SK-N-SH treated with all-trans-retinoic acid at 6 μM for 48 hours (cell line): ENCODE data around the gene MMP1.

Experiments
- ATAC-seq: fragments of 200-7000 bp; cut with Tn5 transposase; 3 replicates; pipeline ENCODE4 v1.9.1; 2020; ENCODE audit warnings: mild to moderate bottlenecking, moderate library complexity
- ARNTL ChIP-seq: fragments of 450-650 bp; formaldehyde crosslinking; IDR thresholded peaks from 2 replicates; pipeline ENCODE4 v1.5.0; 2020; ENCODE audit warnings: low read depth, mild to moderate bottlenecking, moderate library complexity, borderline replicate concordance
- BACH2 ChIP-seq: fragments of 250-450 bp; sonication (Bioruptor Pico); IDR thresholded peaks from 2 replicates; pipeline ENCODE4 v1.9.0; 2021; ENCODE audit warnings: mild to moderate bottlenecking, borderline replicate concordance
- CSDC2 ChIP-seq: fragments of 250-450 bp; sonication (Bioruptor Pico); IDR thresholded peaks from 2 replicates; pipeline ENCODE4 v1.5.0; 2020; ENCODE audit warnings: mild to moderate bottlenecking, moderate library complexity
- GLIS3 ChIP-seq: fragments of 250-450 bp; sonication (Bioruptor Pico); IDR thresholded peaks from 2 replicates; pipeline ENCODE4 v1.5.0; 2020; ENCODE audit warnings: mild to moderate bottlenecking, moderate library complexity
- ISL1 ChIP-seq: fragments of 250-450 bp; sonication (Bioruptor Pico); IDR thresholded peaks from 2 replicates; pipeline ENCODE4 v2.1.2; 2022; ENCODE audit warnings: mild to moderate bottlenecking, moderate library complexity
- OSR1 ChIP-seq: fragments of 250-450 bp; sonication (Bioruptor Pico); IDR thresholded peaks from 2 replicates; pipeline ENCODE4 v1.8.0; 2022; ENCODE audit warnings: moderate library complexity, mild to moderate bottlenecking, inconsistent platforms
- PPARA ChIP-seq: fragments of 250-450 bp; sonication (Bioruptor Pico); IDR thresholded peaks from 2 replicates; pipeline ENCODE4 v1.5.0; 2020; ENCODE audit warnings: mild to moderate bottlenecking, borderline replicate concordance
- RARB ChIP-seq: fragments of 250-450 bp; sonication (Bioruptor Pico); IDR thresholded peaks from 2 replicates; pipeline ENCODE4 v1.8.0; 2021; ENCODE audit warnings: mild to moderate bottlenecking, moderate library complexity
- SNAI2 ChIP-seq: fragments of 250-450 bp; sonication (Bioruptor Pico); IDR thresholded peaks from 2 replicates; pipeline ENCODE4 v1.5.0; 2020; ENCODE audit warnings: mild to moderate bottlenecking, moderate library complexity
- TCF4 ChIP-seq: fragments of 250-450 bp; sonication (Bioruptor Pico); IDR thresholded peaks from 2 replicates; pipeline ENCODE4 v1.8.0; 2021; ENCODE audit warnings: mild to moderate bottlenecking, moderate library complexity, borderline replicate concordance
- ZC3H10 ChIP-seq: fragments of 250-450 bp; sonication (Bioruptor Pico); IDR thresholded peaks from 2 replicates; pipeline ENCODE4 v1.5.1; 2021; ENCODE audit warnings: mild to moderate bottlenecking, moderate library complexity
- ZFP3 ChIP-seq: fragments of 250-450 bp; sonication (Bioruptor Pico); IDR thresholded peaks from 2 replicates; pipeline ENCODE4 v1.5.0; 2020; ENCODE audit warnings: mild to moderate bottlenecking, moderate library complexity
- ZFP30 ChIP-seq: fragments of 450-650 bp; formaldehyde crosslinking; IDR thresholded peaks from 2 replicates; pipeline ENCODE4 v1.5.0; 2022; ENCODE audit warnings: mild to moderate bottlenecking, moderate library complexity
- ZNF565 ChIP-seq: fragments of 450-650 bp; formaldehyde crosslinking; conservative IDR thresholded peaks from 2 replicates; pipeline ENCODE4 v1.5.0; 2020; ENCODE audit warnings: low read depth, mild to moderate bottlenecking, moderate library complexity
- ZNF70 ChIP-seq: fragments of 450-650 bp; formaldehyde crosslinking; IDR thresholded peaks from 2 replicates; pipeline ENCODE4 v1.5.0; 2020; ENCODE audit warnings: mild to moderate bottlenecking, moderate library complexity
- ZNF8 ChIP-seq: fragments of 450-650 bp; formaldehyde crosslinking; IDR thresholded peaks from 2 replicates; pipeline ENCODE4 v1.5.0; 2020; ENCODE audit warnings: mild to moderate bottlenecking, moderate library complexity
- TF ChIP-seq, protein P1 (sequence below): fragments of 250-450 bp; sonication (Bioruptor Pico); IDR thresholded peaks from 2 replicates; pipeline ENCODE4 v1.5.1; 2020; ENCODE audit warnings: low read depth, mild to moderate bottlenecking, moderate library complexity
- TF ChIP-seq, protein P2 (sequence below): fragments of 250-450 bp; sonication (Bioruptor Pico); IDR thresholded peaks from 2 replicates; pipeline ENCODE4 v1.5.0; 2020; ENCODE audit warnings: mild to moderate bottlenecking, moderate library complexity
- TF ChIP-seq, protein P3 (sequence below): fragments of 250-450 bp; sonication (Bioruptor Pico); IDR thresholded peaks from 2 replicates; pipeline ENCODE4 v1.8.0; 2020; ENCODE audit warnings: mild to moderate bottlenecking, moderate library complexity, borderline replicate concordance
- TF ChIP-seq, protein P4 (sequence below): fragments of 250-450 bp; sonication (Bioruptor Pico); IDR thresholded peaks from 2 replicates; pipeline ENCODE4 v1.8.0; 2021; ENCODE audit warnings: low read depth, mild to moderate bottlenecking, moderate library complexity, borderline replicate concordance
- TF ChIP-seq, protein P5 (sequence below): fragments of 250-450 bp; sonication (Bioruptor Pico); IDR thresholded peaks from 2 replicates; pipeline ENCODE4 v1.5.1; 2021; ENCODE audit warnings: mild to moderate bottlenecking, moderate library complexity

The MMP1 gene

DNA sequence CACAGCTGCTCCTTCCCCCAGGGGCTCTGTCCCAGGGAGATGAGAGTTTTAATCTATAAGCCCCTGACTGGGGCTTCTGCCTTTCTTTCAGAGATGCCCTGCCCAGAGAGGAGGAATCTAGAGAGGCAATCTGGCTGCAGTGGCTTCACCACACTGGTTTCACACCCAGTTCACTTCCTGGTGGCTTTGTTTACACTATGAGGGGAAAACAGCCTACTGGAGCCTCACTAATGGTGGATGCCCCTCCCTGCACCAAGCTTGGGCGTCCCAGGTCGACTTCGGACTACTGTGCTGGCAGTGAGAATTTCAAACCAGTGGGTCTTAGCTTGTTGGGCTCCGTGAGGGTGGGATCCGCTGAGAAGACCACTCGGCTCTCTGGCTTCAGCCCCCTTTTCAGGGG lies 21.5 kb upstream of the MMP1 start:
- TF ChIP-seq SNAI2 = no peak
- no peak for TF ChIP-seq GLIS3
- TF ChIP-seq, protein P1, sequence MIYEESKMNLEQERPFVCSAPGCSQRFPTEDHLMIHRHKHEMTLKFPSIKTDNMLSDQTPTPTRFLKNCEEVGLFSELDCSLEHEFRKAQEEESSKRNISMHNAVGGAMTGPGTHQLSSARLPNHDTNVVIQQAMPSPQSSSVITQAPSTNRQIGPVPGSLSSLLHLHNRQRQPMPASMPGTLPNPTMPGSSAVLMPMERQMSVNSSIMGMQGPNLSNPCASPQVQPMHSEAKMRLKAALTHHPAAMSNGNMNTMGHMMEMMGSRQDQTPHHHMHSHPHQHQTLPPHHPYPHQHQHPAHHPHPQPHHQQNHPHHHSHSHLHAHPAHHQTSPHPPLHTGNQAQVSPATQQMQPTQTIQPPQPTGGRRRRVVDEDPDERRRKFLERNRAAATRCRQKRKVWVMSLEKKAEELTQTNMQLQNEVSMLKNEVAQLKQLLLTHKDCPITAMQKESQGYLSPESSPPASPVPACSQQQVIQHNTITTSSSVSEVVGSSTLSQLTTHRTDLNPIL = no peak
- TF ChIP-seq, protein P2, sequence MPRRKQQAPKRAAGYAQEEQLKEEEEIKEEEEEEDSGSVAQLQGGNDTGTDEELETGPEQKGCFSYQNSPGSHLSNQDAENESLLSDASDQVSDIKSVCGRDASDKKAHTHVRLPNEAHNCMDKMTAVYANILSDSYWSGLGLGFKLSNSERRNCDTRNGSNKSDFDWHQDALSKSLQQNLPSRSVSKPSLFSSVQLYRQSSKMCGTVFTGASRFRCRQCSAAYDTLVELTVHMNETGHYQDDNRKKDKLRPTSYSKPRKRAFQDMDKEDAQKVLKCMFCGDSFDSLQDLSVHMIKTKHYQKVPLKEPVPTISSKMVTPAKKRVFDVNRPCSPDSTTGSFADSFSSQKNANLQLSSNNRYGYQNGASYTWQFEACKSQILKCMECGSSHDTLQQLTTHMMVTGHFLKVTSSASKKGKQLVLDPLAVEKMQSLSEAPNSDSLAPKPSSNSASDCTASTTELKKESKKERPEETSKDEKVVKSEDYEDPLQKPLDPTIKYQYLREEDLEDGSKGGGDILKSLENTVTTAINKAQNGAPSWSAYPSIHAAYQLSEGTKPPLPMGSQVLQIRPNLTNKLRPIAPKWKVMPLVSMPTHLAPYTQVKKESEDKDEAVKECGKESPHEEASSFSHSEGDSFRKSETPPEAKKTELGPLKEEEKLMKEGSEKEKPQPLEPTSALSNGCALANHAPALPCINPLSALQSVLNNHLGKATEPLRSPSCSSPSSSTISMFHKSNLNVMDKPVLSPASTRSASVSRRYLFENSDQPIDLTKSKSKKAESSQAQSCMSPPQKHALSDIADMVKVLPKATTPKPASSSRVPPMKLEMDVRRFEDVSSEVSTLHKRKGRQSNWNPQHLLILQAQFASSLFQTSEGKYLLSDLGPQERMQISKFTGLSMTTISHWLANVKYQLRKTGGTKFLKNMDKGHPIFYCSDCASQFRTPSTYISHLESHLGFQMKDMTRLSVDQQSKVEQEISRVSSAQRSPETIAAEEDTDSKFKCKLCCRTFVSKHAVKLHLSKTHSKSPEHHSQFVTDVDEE (CRISPR knock-in tag) = no peak
- no peak for TF ChIP-seq ISL1
- TF ChIP-seq ZC3H10 (CRISPR knock-in tag) = no peak
- no peak for TF ChIP-seq ARNTL (CRISPR knock-in tag)
- TF ChIP-seq TCF4 (CRISPR knock-in tag) = no peak
- TF ChIP-seq, protein P3, sequence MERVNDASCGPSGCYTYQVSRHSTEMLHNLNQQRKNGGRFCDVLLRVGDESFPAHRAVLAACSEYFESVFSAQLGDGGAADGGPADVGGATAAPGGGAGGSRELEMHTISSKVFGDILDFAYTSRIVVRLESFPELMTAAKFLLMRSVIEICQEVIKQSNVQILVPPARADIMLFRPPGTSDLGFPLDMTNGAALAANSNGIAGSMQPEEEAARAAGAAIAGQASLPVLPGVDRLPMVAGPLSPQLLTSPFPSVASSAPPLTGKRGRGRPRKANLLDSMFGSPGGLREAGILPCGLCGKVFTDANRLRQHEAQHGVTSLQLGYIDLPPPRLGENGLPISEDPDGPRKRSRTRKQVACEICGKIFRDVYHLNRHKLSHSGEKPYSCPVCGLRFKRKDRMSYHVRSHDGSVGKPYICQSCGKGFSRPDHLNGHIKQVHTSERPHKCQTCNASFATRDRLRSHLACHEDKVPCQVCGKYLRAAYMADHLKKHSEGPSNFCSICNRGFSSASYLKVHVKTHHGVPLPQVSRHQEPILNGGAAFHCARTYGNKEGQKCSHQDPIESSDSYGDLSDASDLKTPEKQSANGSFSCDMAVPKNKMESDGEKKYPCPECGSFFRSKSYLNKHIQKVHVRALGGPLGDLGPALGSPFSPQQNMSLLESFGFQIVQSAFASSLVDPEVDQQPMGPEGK = no peak
- TF ChIP-seq CSDC2 = no peak
- TF ChIP-seq, protein P4, sequence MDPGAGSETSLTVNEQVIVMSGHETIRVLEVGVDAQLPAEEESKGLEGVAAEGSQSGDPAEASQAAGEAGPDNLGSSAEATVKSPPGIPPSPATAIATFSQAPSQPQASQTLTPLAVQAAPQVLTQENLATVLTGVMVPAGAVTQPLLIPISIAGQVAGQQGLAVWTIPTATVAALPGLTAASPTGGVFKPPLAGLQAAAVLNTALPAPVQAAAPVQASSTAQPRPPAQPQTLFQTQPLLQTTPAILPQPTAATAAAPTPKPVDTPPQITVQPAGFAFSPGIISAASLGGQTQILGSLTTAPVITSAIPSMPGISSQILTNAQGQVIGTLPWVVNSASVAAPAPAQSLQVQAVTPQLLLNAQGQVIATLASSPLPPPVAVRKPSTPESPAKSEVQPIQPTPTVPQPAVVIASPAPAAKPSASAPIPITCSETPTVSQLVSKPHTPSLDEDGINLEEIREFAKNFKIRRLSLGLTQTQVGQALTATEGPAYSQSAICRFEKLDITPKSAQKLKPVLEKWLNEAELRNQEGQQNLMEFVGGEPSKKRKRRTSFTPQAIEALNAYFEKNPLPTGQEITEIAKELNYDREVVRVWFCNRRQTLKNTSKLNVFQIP = no peak
- TF ChIP-seq PPARA (CRISPR knock-in tag) = no peak
- no peak for TF ChIP-seq ZNF70 (CRISPR knock-in tag)
- no peak for TF ChIP-seq BACH2 (CRISPR knock-in tag)
- TF ChIP-seq OSR1 = no peak
- no peak for TF ChIP-seq ZNF565 (CRISPR knock-in tag)
- TF ChIP-seq ZFP3 (CRISPR knock-in tag) = no peak
- TF ChIP-seq RARB = no peak
- no peak for TF ChIP-seq ZFP30 (CRISPR knock-in tag)
- TF ChIP-seq, protein P5, sequence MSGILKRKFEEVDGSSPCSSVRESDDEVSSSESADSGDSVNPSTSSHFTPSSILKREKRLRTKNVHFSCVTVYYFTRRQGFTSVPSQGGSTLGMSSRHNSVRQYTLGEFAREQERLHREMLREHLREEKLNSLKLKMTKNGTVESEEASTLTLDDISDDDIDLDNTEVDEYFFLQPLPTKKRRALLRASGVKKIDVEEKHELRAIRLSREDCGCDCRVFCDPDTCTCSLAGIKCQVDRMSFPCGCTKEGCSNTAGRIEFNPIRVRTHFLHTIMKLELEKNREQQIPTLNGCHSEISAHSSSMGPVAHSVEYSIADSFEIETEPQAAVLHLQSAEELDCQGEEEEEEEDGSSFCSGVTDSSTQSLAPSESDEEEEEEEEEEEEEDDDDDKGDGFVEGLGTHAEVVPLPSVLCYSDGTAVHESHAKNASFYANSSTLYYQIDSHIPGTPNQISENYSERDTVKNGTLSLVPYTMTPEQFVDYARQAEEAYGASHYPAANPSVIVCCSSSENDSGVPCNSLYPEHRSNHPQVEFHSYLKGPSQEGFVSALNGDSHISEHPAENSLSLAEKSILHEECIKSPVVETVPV (CRISPR knock-in tag) = no peak

DNA sequence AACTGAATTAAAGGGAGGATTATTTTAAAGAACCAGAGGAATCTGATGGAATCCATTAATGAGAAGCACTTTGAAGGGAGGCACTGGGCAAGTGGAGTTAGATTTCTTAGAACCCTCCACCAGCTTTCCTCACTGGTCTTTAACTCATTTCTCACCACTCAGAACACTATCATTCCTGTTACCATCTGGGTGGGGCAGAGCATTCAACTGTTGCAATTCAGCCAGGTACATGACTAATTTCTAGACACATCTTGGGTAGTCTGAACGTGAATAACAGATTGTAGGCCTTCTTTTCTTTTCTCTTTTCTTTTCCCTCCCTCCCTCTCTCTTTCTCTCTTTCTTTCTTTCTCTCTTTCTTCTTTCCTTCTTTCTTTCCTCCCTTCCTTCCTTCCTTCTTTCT lies 15.5 kb upstream of the MMP1 start:
- TF ChIP-seq, protein P5 (CRISPR knock-in tag) = no peak
- TF ChIP-seq ZNF8 (CRISPR knock-in tag) = no peak
- TF ChIP-seq RARB = no peak
- no peak for TF ChIP-seq CSDC2
- TF ChIP-seq SNAI2 = no peak
- TF ChIP-seq BACH2 (CRISPR knock-in tag) = no peak
- TF ChIP-seq, protein P3 = no peak
- ATAC-seq = no peak

More for the DNA sequence above, 21.5 kb upstream of the MMP1 start:
- ATAC-seq = no peak
